NT2/D1 (cell line): Measurements from ENCODE around the gene ING5.

Experiments
- YY1 ChIP-seq: IDR thresholded peaks from 2 replicates; pipeline ENCODE4 v1.6.1; 2011; ENCODE audit not compliant: insufficient read length, insufficient read depth
- ZNF274 ChIP-seq: IDR thresholded peaks from 2 replicates; pipeline ENCODE4 v1.6.1; 2011; ENCODE audit warnings: mild to moderate bottlenecking, low read depth, low read length

- TF ChIP-seq ZNF274 (no peak), YY1 (no peak)
Measured at GRCh38 chr2:241728627-241729026, 26.8 kb downstream of the ING5 start.
